OCI-LY7 (cell line): ENCODE data around the gene EIF3A.

ENCODE experiments used
- CTCF ChIP-seq: fragments of 200-600 bp; sonication (generic); conservative IDR thresholded peaks from 2 replicates; pipeline ENCODE4 v1.5.1; 2014; ENCODE audit warnings: mild to moderate bottlenecking, antibody characterized with exemption, low read length, moderate library complexity, mixed read lengths
- EZH2phosphoT487 ChIP-seq: fragments of 200-600 bp; sonication (generic); IDR thresholded peaks from 2 replicates; pipeline ENCODE4 v1.6.1; 2018; ENCODE audit warnings: low read depth, borderline replicate concordance, mild to moderate bottlenecking, mixed run types, antibody characterized with exemption, low read length, moderate library complexity, mixed read lengths

GRCh38 chr10:119125942-119126341 lies 45.3 kb upstream of the EIF3A start:
- TF ChIP-seq CTCF: no peak
- TF ChIP-seq EZH2phosphoT487: no peak
